ENCODE data around the gene MSL3B.

The MSL3B gene

DNA sequence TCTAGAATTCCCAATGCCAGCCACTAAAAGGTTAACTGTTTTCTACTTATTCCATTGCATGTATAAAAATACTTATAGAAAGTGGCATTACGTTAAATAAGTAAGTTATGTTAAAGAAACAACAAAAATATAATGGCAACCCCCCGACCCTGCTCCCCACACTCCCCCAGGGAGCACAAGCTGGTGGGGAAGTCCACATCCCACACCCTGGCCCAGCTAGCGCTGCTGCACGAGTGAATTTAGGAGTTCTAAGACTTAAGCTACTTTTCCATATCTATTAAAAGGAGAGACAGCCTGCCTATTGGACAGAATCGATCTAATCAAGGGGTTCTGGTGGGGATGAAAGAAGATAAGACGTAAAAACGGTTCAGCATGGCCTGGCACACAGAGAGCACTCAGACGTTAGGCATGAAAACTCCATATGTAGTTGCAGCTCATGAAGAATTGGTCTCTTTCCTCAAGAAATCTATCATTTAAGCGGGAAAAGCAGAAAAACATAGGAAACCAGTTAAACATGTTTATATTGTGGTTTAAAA lies 30.4 kb downstream of the MSL3B start:
- DNase-seq (ENCODE audit: low read depth, low spot score) = no peak

DNA sequence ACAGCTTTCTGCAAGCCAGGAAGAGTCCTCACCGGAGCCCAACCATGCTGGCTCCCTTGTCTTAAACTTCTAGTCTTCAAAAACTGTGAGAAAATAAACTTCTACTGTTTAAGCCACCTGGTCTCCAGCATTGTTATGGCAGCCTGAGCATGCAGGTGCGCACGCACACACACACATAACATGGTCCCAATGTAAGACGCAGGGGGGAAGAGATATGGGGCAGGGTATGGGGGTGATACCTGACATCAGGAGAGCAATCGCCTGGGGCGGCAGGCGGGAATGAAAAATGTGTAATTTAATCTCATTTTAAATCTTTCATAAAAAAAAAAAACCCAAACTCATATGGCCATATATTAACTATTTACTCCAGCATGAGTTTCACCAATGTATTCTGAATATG lies 31.8 kb downstream of the MSL3B start:
- no peak for DNase-seq (ENCODE audit: low read depth, low spot score)
- no peak overlapping the region for H3K27ac ChIP-seq

More for the DNA sequence above, 30.4 kb downstream of the MSL3B start:
- H3K27ac ChIP-seq = no peak overlapping the region

DNA sequence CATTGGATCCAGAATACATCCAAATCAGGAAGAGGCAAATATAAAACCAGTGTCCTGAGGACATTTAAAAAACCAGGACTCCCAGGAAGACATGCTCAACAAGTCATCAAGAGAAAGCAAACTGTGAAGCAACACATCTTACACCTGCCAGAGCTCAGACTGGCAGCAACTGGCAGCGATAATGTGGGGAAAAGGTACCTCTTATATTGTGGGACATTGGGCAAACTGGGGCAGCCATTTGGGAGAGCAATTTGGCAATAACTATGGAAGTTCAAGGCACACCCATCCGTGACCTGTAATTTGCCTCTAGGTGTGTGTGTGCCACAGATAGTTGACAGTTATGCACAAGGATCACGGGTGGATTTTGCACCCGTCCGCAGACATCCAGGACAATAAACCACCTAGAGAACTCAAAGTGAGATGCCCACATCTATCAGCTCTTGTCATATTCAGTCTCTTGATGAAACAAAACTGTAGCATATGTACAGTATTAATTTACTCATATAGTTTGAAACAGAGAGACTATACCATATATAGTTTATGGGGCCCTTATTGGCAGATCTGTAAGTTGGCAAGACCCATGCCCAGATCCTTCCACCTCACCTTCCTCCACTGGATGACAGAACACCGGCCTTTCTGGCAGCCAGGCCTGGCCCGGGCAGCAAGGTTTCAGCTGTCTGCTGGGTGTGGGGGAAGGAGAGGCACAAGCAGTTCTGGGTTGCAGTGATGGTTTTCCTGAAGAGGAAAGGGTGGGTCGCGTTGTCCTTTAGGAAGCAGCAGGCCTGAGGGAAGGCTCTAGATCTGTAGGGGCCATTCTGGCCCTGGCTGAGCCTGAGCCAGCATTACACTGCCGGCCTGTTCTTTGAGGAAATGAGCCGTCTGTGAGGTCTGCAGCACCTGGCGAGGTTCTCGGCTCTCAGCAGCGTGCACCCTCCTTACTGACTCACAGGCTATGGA lies 32.7 kb downstream of the MSL3B start:
- no peak for DNase-seq (ENCODE audit: low read depth, low spot score)
- no peak overlapping the region for H3K27ac ChIP-seq

DNA sequence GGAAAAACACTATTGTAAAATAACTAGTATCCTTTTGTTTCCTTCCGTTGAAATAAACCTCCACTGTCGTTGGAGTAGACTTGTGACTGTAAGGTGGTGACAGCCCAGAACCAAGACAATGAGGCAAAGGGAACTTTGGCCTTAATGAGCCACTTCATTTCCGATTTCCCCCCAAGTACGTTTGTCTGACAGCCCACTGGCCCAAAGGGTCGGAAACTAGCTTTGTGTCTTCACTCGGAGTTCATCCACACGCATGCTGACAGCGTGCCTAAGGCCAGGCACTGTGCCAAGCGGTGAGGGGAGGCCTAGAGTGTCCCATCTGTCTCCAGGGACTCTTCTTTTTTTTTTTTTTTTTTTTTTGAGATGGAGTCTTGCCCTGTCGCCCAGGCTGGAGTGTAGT lies 34.8 kb downstream of the MSL3B start:
- DNase-seq (ENCODE audit: low read depth, low spot score) = no peak
- H3K27ac ChIP-seq = no peak overlapping the region

DNA sequence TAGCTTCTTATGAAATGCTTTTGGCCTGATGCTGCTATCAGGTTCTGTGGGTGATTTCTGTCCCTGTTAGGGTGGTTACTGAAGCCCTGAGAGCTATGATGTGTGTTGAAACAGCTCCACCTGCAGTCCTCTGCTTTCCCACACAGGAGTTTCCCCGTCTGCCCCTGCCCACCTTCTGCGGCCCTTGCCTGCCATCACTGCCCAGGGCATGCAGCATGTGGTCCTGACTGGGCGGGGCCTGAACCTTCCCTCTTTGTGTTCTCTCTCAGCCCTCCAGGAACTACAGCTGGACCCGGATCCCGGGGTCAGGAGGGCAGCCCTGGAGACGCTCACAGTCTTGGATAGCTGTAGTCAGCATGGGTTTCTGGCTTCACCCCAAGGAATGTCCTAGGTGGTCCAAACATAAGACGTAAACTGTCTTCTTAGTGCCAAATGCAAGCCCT lies 35.3 kb downstream of the MSL3B start:
- H3K27ac ChIP-seq = no peak overlapping the region
- no peak for DNase-seq (ENCODE audit: low read depth, low spot score)

DNA sequence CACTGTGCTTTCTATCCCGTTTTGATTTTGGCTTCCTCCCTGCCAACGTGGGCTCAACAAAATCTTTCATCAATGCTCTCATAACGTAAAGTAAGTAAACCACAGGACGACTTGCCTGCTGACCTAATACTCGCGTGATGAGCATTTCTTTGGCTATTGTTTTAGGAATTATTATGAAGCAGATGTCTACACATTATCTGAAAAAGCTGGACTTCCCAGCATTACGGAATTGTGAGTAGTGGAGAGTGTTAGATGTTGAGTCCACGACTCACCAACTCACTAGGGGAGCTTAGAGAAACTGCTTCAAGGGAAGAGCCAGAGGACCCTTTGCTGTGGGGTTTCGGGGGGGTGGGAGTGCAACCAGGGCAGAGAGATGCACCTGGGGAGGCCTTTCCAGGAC lies 35.8 kb downstream of the MSL3B start:
- DNase-seq (ENCODE audit: low read depth, low spot score) = no peak
- H3K27ac ChIP-seq = no peak overlapping the region

DNA sequence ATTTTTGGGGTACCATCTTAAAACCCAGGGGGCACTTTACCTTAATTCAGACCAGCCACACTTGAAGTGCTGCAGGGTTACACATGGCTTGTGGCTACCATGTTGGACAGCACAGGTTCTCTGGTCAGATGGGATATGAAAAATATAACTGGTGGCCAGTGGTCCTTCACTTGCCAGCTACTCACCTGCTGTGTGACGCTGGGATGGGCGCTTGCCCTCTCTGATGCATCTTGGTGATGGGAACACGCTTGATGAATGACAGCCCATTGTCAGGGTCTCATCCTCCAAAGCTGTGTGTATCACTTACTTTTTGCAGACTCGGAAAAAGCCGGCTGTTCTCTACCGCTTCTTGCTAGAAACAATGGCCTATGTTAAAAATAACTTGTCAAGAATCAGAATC lies 36.3 kb downstream of the MSL3B start:
- H3K27ac ChIP-seq = no peak overlapping the region
- no peak for DNase-seq (ENCODE audit: low read depth, low spot score)

DNA sequence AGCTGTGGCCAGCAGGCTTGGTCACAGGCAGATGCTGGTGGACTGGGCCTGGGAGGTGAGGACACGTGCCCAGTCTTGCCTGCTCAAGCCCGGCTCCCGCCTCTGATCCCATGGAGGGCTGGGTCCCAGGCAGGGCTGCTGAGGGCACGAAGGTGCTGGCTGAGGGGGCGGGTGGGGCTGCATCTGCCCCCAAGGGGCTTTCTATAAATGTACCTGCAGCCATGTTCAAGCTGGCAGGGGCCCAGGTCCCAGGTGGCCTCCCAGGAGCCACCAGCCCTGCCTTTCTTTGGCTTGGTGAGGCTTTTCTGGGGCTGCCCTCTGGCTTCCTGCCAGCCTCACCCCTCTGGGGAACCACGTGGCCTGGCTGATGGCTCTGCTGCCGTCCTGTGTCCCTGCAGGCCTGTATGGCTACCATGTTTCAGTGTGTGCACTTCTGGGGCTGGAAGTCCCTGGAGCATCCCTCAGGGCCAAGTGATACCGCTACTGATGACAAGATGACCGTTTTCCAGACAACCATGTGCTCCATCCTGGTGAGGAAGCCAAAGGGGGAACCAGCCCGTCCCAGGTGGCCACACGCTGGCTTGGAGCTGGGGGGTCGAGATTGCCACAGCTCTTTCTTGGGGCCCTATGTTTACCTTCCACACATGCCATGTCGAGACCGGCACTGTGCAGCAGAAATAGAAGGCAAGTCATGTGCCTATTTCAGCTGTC lies 37.0 kb downstream of the MSL3B start:
- H3K27ac ChIP-seq = no peak overlapping the region
- no peak for DNase-seq (ENCODE audit: low read depth, low spot score)

DNA sequence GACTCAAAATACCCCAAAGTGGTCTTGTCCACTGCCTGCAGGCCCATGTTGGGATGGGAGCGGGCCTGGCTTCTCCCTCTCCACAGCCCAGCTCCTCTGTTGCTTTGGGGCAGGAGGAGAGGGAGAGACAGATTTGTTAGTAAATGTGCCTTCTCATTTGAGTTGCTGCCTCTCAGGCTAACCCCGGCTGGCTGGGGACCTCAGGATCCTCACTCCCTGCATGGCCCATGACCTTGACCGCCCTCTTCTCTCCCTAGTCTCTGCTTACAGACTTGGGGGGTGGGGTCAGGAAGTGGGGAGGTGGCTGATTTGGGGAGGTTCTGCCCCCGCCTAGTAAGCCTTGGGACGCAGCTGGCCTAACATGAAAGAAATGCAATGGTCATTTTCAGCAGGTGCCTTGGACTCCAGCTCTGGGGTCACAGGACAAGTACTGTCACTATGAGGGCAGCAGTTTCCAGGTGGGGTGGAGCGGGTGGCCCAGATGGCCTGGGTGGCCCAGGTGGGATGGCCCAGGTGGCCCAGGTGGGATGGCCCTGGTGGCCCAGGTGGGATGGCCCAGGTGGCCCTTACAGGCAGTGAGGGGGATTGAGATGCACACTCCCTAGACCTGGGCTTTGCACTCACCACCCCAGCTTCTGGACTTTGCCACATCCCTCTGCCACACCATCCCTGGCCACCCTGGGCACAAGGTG lies 37.9 kb downstream of the MSL3B start:
- no peak for DNase-seq (ENCODE audit: low read depth, low spot score)
- no peak overlapping the region for H3K27ac ChIP-seq

DNA sequence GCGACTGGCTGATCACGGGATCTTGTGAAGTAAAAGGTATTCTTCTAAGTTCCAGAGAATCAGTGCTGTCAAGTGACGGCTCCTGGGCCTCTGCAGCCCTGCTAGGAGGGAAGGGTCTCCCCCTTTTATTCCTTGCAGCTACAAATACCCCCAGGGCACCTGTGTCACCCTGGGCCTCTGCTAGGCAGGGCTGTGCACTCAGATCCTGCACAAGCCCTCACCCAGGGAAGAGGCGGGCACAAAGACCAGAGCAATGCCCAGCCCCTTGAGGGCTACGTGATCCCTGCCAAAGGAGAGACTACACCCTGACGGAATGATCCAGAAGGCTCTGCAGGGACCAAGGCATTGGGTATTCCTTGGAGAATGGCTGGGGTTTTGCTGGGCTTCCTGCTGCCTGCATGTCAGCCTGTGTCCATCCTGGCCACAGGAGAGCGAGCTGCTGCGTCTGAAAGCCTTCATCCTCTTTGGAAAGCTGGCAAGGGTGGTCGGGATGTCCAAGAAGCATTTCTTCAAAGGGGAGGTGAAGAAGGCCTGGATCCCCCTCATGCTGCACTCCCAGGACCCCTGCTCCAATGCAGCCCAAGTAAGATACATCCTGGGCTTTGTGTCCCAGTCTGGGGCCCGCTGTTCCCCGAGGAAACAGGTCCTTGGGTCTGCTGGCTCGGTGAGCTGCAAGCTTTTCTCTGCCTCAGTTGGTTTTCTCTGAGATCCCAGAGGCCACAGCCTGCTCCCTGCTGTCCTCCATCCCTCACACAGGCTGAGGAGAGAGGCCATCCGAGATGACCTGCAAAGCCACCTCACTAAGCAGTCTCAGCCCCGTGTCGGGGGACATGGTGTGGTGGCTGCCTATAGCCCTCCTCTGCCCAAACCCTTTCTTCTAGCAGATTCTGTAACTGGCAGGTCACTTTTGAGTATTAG lies 38.7 kb downstream of the MSL3B start:
- no peak for DNase-seq (ENCODE audit: low read depth, low spot score)
- no peak overlapping the region for H3K27ac ChIP-seq

DNA sequence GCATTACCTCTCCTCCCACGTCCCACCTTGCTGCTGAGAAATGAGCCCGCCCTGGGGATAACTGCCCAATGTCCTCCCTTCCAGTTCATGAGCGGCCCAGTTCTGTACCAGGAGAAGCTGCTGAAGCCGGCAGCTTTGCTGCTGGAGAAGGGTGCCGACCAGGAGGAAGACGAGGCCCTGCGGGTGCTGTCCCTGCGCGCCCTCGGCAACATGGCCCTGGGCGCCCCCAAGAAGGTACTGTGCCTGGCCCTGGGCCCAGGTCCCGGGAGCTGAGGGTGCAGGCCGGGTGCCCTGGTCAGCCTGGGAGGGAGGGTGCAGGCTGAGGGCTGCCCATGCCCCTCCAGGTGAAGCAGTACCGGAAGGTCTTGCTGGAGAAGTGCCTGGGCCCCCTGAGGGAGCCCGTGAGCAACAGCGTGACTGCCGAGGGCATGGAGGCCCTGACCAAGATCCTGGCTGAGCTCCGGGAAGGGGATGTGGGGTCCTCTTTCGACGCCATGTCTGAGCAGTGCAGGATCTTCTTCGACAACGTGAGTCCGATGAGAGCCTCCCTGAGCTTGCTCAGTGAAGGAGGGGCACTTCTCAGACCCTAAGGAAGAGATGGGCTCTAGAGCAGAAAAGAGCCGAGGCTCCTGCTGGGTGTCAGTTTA lies 39.5 kb downstream of the MSL3B start:
- no peak overlapping the region for H3K27ac ChIP-seq
- no peak for DNase-seq (ENCODE audit: low read depth, low spot score)

DNA sequence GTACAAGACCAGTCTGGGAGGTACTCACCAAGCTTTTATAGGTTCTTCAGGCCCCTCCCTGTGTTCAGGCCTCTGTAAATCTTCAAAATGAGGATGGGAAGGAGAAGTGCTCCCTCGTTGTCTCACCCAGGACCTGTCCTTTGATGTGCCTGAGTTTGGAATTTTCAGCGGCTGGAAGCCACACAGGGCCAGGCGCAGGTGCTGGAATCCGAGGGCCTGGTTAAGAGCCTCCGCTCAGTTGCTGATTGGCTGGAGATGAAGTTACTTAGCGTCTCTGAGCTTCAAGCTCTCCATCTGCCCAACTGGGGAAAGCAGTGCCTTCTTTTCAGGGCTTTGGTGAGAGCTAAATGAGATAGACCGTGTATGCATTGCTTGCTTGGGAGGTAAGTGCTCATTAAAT lies 43.8 kb downstream of the MSL3B start:
- H3K27ac ChIP-seq = no peak overlapping the region
- DNase-seq (ENCODE audit: low read depth, low spot score) = no peak

DNA sequence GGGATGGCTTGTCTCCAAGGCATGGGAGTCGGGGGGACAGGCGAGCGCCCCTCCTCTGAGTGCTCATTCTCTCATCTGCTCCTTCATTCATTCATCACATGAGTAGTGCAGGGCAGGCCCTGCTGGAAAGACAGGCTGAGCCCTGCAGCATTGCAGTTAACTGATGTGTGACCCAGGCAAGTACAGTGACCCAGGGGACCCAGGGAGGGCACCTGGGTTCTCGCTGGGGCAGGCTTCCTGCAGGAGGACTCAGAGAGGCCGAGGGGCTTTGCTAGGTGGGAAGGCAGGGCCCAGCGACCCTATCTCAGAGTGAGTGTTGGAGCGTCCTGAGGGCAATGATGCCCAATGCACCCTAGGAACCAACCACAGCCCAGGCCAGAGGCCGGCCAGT lies 44.5 kb downstream of the MSL3B start:
- no peak for DNase-seq (ENCODE audit: low read depth, low spot score)

DNA sequence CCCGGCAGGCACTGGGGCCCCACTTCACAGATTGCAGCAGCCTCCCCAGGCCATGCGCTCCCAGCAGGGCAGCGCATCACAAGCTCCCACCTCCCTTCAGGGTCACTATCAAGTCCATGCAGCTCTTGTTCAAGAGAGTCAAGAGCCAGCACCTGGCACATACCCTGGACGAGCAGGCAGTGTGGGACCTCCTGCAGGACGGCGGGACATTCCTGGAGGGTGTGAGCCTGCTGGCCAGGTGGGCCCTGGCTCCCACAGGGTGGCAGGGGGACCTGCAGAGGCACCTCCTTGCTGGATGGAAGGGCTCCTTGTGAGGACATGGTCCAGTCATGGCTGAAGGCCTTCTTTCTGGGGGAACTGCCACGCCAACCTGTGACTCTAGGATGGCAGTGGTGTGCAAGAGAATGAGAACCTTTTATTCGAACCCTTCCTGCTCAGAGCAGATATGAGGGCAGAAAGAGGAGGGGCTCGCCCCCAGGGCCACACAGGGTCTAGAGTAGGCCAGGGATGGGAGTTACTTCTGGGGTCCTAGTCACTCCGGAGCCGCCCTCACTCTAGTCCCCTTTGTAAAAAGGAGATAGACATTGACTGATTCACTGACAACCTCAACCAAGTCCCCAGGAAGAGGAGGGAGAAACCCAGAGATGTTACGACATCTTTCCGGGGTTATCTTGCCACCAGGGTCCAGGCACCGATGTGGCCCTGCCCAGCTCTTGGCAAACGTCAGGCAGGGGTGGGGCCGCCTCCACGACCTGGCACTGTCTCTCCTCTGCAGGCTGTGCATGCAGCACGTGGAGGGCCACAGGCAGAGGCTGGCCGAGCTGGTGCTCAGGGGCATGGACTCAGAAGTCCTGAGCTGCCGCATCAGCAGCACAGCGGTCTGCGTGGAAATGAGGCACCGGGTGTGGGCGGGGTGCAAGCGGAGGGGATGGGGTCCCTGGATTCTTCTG lies 45.1 kb downstream of the MSL3B start:
- no peak for DNase-seq (ENCODE audit: low read depth, low spot score)
- no peak overlapping the region for H3K27ac ChIP-seq

More for the DNA sequence above, 44.5 kb downstream of the MSL3B start:
- H3K27ac ChIP-seq = no peak overlapping the region

DNA sequence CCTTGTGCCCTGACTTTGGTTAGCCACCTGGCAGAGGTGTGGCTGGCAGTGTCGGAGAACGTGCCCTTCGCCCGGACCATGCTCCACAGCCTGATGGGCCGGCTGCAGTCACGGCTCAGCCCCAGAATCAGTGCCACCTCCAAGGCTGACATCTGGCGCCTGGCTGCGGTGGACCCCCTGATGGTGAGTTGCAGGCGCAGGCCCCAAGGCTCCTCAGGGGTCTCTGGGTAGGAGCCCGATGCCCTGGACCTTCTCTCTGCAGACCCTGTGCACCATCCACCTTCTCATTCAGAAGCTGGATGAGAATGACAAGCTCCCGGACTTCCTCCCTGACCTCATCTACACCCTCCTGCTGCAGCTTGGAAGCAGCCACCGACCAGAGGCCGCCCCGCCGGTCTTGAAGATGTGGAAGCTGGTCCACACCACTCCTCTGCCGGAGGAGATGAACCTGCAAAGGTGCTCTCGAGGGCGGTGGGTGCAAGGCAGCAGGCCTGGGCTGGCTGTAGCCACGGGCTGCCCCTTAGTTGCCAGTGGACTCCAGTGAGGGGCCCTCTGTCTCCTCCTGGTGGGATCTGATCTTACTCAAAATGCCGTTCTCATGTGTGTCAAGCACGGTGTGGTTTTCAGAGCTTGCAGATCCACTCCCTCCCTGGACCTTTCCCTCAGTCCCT lies 46.0 kb downstream of the MSL3B start:
- no peak for DNase-seq (ENCODE audit: low read depth, low spot score)
- no peak overlapping the region for H3K27ac ChIP-seq

DNA sequence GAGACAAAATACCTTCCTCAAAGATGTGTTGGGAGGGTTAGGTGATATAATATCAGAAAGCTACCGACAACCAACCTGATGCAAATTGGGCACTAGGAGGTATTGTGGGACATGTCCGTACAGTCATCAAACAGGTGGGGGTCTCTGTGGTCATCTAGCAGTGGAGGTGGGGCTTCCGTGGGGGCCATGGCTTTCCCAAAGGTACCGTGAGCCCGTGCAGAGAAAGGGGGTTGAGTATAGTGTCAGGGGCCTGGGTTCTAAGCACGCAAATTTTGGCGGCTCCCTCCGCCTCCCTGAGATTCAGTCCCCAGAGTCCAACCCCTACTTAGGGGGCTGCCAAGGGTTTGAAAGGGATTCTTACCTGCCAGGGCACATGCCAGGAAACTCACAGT lies 46.5 kb downstream of the MSL3B start:
- DNase-seq (ENCODE audit: low read depth, low spot score) = no peak

DNA sequence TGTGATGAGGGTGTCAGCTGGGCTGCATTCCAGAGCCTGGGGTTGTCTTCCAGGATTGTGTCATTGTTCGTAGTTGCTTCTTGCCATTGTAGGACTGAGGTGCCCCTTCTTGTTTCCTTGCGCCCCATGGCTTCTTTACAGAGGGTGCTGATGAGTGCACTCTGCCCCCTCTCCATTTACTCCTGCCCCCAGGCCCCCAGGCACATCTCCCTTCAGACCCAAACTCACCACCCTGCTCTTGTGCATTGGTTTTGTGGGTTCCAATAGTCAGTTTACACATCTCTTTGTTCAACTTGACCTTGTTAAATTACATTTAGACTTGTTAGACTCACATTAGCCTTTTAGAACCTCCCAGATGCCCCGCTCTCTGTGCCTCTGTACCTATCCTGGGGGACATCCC lies 47.0 kb downstream of the MSL3B start:
- DNase-seq (ENCODE audit: low read depth, low spot score) = no peak
- no peak overlapping the region for H3K27ac ChIP-seq

More for the DNA sequence above, 46.5 kb downstream of the MSL3B start:
- H3K27ac ChIP-seq = no peak overlapping the region

DNA sequence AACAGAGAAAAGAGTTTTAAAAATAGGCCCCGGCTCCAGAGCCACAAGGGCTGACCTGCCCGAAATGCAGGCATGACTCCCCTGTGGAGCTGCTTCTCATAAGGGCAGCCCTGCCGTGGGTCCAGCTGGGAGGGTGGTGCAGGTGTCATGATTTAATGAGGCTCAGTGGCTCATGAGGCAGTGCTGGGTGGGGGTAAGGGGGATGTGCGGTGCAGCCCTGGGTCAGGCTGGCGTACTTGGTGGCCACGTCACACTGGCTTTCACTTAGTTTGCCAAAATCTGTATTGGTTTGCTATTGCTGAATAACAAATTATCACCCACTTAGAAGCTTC lies 47.4 kb downstream of the MSL3B start:
- DNase-seq (ENCODE audit: low read depth, low spot score) = no peak
- no peak overlapping the region for H3K27ac ChIP-seq
